A204.1 (cell line): ENCODE measurements around the gene SGSM2.
"Not testable (repeated sequence)": the region's sequence is repeated elsewhere in the genome, so short reads cannot be mapped to it uniquely, and the experiment has no call there.

ENCODE experiments used
- FAIRE-seq: peaks from 2 replicates; lab custom pipeline; 2012; peaks lifted over from hg19 to GRCh38; lab: Jason Lieb, UNC

Gene SGSM2

GRCh38 chr17:2336852-2337543, at the start of gene SGSM2:
Gene SGSM2 (plus strand): TSS chr17:2337501. CDS start chr17:2337689, 188 bp downstream.
- no peak for FAIRE-seq

- FAIRE-seq, result no peak
Measured at GRCh38 chr17:2289878-2290478, 47.3 kb upstream of the SGSM2 start.

GRCh38 chr17:2292100-2292499, 45.2 kb upstream of the SGSM2 start:
- no peak for FAIRE-seq

- FAIRE-seq, result no peak
Measured at GRCh38 chr17:2295575-2295974, 41.7 kb upstream of the SGSM2 start.

GRCh38 chr17:2297023-2297422, 40.3 kb upstream of the SGSM2 start:
- no peak for FAIRE-seq

- no peak for FAIRE-seq
Measured at GRCh38 chr17:2299136-2299535, 38.2 kb upstream of the SGSM2 start.

GRCh38 chr17:2299756-2300155, 37.5 kb upstream of the SGSM2 start:
- FAIRE-seq, result no peak

- no peak for FAIRE-seq
Measured at GRCh38 chr17:2302778-2303203, 34.5 kb upstream of the SGSM2 start.

GRCh38 chr17:2303204-2304188, 33.8 kb upstream of the SGSM2 start, which contains the start of the genes SMG6 and SRR:
Gene SMG6 (minus strand): TSS chr17:2303785. CDS start chr17:2303720, 65 bp downstream.
Gene SRR (plus strand): TSS chr17:2303950. CDS start chr17:2315561, 11,611 bp downstream.
- FAIRE-seq, result no peak

GRCh38 chr17:2304931-2305330, 32.4 kb upstream of the SGSM2 start:
- FAIRE-seq, result no peak

GRCh38 chr17:2309338-2310154, 27.8 kb upstream of the SGSM2 start:
- no peak for FAIRE-seq

- no peak for FAIRE-seq
Measured at GRCh38 chr17:2312736-2313135, 24.6 kb upstream of the SGSM2 start.

- FAIRE-seq, result not testable (repeated sequence)
Measured at GRCh38 chr17:2316916-2317205, 20.4 kb upstream of the SGSM2 start.

GRCh38 chr17:2317796-2318195, 19.5 kb upstream of the SGSM2 start:
- FAIRE-seq, result no peak

- FAIRE-seq, result no peak
Measured at GRCh38 chr17:2319051-2319450, 18.2 kb upstream of the SGSM2 start.

GRCh38 chr17:2321399-2321798, 15.9 kb upstream of the SGSM2 start:
- no peak for FAIRE-seq

GRCh38 chr17:2323629-2324314, 13.5 kb upstream of the SGSM2 start:
- FAIRE-seq, result no peak

GRCh38 chr17:2331303-2331702, 6.0 kb upstream of the SGSM2 start:
- FAIRE-seq, result no peak

GRCh38 chr17:2335726-2336214, 1.5 kb upstream of the SGSM2 start:
- FAIRE-seq, result no peak

- no peak for FAIRE-seq
Measured at GRCh38 chr17:2336215-2336851, 968 bp upstream of the SGSM2 start, which contains the start of gene TSR1. Gene TSR1 (minus strand): TSS chr17:2336457. CDS start chr17:2336427, 30 bp downstream.
